Neural cell (in vitro differentiated cells): ENCODE results near the gene HIVEP2.

ENCODE experiments used
- EP300 ChIP-seq: fragments of 450-650 bp; conservative IDR thresholded peaks from 2 replicates; pipeline ENCODE4 v1.6.1; 2014; ENCODE audit warnings: antibody characterized with exemption, mild to moderate bottlenecking, moderate library complexity; ENCODE audit not compliant: poor library complexity, severe bottlenecking
- MXI1 ChIP-seq: fragments of 450-650 bp; conservative IDR thresholded peaks from 2 replicates; pipeline ENCODE4 v1.6.1; 2014; ENCODE audit warnings: antibody characterized with exemption, mild to moderate bottlenecking; ENCODE audit not compliant: poor library complexity, severe bottlenecking
- POLR2AphosphoS5 ChIP-seq: IDR thresholded peaks from 2 replicates; pipeline ENCODE4 v1.6.1; 2012
- TF ChIP-seq, protein P1 (sequence below): fragments of 450-650 bp; IDR thresholded peaks from 2 replicates; pipeline ENCODE4 v1.5.1; 2014; ENCODE audit warnings: antibody characterized with exemption, mild to moderate bottlenecking, moderate library complexity; ENCODE audit not compliant: poor library complexity, severe bottlenecking

DNA sequence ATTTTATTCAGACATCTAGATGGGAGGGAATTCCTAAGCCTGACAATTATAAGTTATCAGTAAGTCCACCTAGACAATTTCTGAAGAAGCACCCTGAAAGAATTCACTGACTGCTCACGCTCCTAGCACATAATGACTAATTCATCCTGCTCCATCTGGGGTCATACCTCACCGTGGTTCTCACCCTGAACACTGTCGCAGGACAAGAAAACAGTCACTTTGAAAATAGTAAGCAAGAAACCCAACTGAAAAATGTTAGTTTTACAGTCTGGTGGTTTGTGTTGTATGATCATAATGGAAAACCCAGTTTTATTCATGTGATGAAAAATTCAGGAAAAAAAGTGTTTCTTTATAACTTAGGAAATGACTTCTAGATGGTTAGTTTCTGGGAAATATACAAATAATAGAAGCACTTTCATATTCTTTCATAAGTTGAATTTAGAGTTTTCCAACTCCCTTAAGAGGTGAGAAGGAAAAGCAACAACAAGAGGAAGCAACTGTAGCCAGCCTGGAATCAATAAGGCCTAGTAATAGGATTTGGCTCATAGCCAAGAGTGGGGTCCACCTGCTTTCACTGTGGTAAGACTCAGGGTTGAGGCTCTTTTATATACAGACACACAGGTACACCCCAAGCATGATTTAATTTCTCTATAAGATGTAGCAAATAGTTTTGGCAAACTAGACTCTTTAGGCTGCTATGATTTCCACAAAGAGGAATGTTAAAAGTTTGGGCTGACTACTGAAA is 94.1 kb downstream of the HIVEP2 start:
- TF ChIP-seq EP300 = no peak
- TF ChIP-seq, protein P1, sequence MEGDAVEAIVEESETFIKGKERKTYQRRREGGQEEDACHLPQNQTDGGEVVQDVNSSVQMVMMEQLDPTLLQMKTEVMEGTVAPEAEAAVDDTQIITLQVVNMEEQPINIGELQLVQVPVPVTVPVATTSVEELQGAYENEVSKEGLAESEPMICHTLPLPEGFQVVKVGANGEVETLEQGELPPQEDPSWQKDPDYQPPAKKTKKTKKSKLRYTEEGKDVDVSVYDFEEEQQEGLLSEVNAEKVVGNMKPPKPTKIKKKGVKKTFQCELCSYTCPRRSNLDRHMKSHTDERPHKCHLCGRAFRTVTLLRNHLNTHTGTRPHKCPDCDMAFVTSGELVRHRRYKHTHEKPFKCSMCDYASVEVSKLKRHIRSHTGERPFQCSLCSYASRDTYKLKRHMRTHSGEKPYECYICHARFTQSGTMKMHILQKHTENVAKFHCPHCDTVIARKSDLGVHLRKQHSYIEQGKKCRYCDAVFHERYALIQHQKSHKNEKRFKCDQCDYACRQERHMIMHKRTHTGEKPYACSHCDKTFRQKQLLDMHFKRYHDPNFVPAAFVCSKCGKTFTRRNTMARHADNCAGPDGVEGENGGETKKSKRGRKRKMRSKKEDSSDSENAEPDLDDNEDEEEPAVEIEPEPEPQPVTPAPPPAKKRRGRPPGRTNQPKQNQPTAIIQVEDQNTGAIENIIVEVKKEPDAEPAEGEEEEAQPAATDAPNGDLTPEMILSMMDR = no peak
- no peak for TF ChIP-seq POLR2AphosphoS5
- no peak for TF ChIP-seq MXI1
